Astrocyte (in vitro differentiated cells and primary cell): Measurements from ENCODE around the gene SLC4A1. TPM values are rescaled to one million over a fixed set of nuclear protein-coding genes. Genes with fewer than 3 reads are reported as not detected.

Source experiments
- DNase-seq: peaks from one replicate; pipeline ENCODE4 v3.0.0-alpha.2; 2010; ENCODE audit warnings: low read depth
- FAIRE-seq: peaks from 2 replicates; lab custom pipeline; 2011; peaks lifted over from hg19 to GRCh38; lab: Jason Lieb, UNC
- H2AFZ ChIP-seq: 2 replicates; pipeline ENCODE4 v1.6.0; 2012; ENCODE audit warnings: low read depth, low read length, inconsistent platforms
- H3K27ac ChIP-seq: 2 replicates; pipeline ENCODE4 v1.5.1; 2011; ENCODE audit warnings: low read depth, low read length, inconsistent platforms
- H3K27me3 ChIP-seq: 2 replicates; pipeline ENCODE4 v1.6.0; 2011; ENCODE audit warnings: low read length, inconsistent platforms; ENCODE audit not compliant: insufficient read depth
- H3K36me3 ChIP-seq: 2 replicates; pipeline ENCODE4 v1.5.1; 2011; ENCODE audit warnings: low read length, inconsistent platforms; ENCODE audit not compliant: insufficient read depth
- H3K4me1 ChIP-seq: 2 replicates; pipeline ENCODE4 v1.5.1; 2011; ENCODE audit warnings: low read length, inconsistent platforms; ENCODE audit not compliant: insufficient read depth
- H3K4me2 ChIP-seq: 2 replicates; pipeline ENCODE4 v1.6.0; 2012; ENCODE audit warnings: low read length, inconsistent platforms
- H3K4me3 ChIP-seq: 2 replicates; pipeline ENCODE4 v1.5.1; 2011; ENCODE audit warnings: low read depth, mild to moderate bottlenecking, low read length, inconsistent platforms; ENCODE audit not compliant: insufficient read depth
- H3K79me2 ChIP-seq: 2 replicates; pipeline ENCODE4 v1.6.0; 2012; ENCODE audit warnings: mild to moderate bottlenecking, low read length, inconsistent platforms; ENCODE audit not compliant: insufficient read depth
- H3K9ac ChIP-seq: 2 replicates; pipeline ENCODE4 v1.6.0; 2012; ENCODE audit warnings: mild to moderate bottlenecking, low read length, inconsistent platforms
- H3K9me3 ChIP-seq: 2 replicates; pipeline ENCODE4 v1.5.1; 2012; ENCODE audit warnings: low read depth, mild to moderate bottlenecking, low read length, inconsistent platforms; ENCODE audit not compliant: insufficient read depth
- H4K20me1 ChIP-seq: 2 replicates; pipeline ENCODE4 v1.6.0; 2012; ENCODE audit warnings: low read length, inconsistent platforms; ENCODE audit not compliant: insufficient read depth
- H3K27ac Mint-ChIP-seq: one replicate; pipeline ENCODE4 v1.8.0; 2021; ENCODE audit warnings: mild to moderate bottlenecking, mixed read lengths; ENCODE audit not compliant: unreplicated experiment
- H3K27me3 Mint-ChIP-seq: one replicate; pipeline ENCODE4 v1.8.0; 2021; ENCODE audit warnings: low read depth, mixed read lengths; ENCODE audit not compliant: unreplicated experiment
- H3K36me3 Mint-ChIP-seq: one replicate; pipeline ENCODE4 v1.8.0; 2021; ENCODE audit warnings: low read depth, mixed read lengths; ENCODE audit not compliant: unreplicated experiment
- H3K4me1 Mint-ChIP-seq: one replicate; pipeline ENCODE4 v1.8.0; 2021; ENCODE audit warnings: low read depth, mixed read lengths; ENCODE audit not compliant: unreplicated experiment
- H3K4me3 Mint-ChIP-seq: one replicate; pipeline ENCODE4 v1.8.0; 2021; ENCODE audit warnings: mild to moderate bottlenecking, moderate library complexity, mixed read lengths; ENCODE audit not compliant: unreplicated experiment
- H3K9me3 Mint-ChIP-seq: one replicate; pipeline ENCODE4 v1.8.0; 2021; ENCODE audit warnings: mild to moderate bottlenecking, mixed read lengths; ENCODE audit not compliant: unreplicated experiment
- EZH2 ChIP-seq: IDR thresholded peaks from 2 replicates; pipeline ENCODE4 v1.6.1; 2012; ENCODE audit warnings: mild to moderate bottlenecking, low read length, inconsistent platforms; ENCODE audit not compliant: insufficient read depth
- total RNA-seq: library from RNA; stranded (reverse); gene quantifications from 2 replicates; pipeline ENCODE4 v1.2.1, GENCODE V29; 2021
- TF ChIP-seq, protein P1 (sequence below): IDR thresholded peaks from 2 replicates; pipeline ENCODE4 v1.5.1; 2011; ENCODE audit warnings: low read depth, mild to moderate bottlenecking, inconsistent platforms, low read length, moderate library complexity; ENCODE audit not compliant: insufficient read depth

The SLC4A1 gene
- total RNA-seq, 1 donor from 2014 or later, result not detected

DNA sequence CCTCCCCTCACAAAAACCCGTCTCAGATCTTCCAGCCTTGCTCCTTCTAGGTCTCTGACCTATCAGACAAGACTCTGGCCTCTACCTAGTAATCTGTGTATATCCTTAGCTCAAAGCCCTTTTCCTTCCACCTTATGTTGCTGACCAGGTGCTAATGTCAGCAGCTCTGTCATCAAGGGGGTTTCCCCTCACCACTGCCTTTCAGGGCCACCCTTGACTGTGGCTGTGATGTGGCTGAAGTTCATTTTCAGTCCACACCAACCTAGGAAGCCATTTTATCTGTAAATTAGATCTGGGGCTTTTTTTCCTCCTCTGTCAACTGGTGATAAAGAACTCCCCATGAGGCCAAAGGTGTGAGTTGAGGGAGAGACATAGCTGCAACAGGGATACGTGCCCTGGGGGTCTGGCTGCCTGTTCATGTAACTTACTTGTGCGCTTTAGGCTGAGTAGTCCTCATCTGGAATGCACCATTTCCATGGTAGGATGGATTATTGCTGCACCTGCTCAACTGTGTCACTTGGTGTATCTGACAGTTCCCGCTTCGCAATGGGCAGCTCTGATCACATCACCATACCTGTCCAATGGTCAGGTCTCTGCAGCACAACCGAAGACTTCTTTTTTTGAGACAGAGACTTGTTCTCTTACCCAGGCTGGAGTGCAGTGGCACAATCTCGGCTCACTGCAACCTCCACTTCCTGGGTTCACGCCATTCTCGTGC, 25.7 kb upstream of the SLC4A1 start:
- Histone ChIP-seq H3K36me3 (no peaks in the 10 kb centered on the region), H3K9ac (no peak overlapping the region), H3K4me3 (no peak overlapping the region), H2AFZ (no peak overlapping the region), H4K20me1 (no peaks in the 10 kb centered on the region), H3K9me3 (no peaks in the 10 kb centered on the region), H3K79me2 (no peaks in the 10 kb centered on the region), H3K27ac (no peak overlapping the region), H3K4me2 (no peak overlapping the region), H3K27me3 (peaks cover 14% of the 10 kb centered on the region), H3K4me1 (no peaks in the 10 kb centered on the region)
- TF ChIP-seq, protein P1, sequence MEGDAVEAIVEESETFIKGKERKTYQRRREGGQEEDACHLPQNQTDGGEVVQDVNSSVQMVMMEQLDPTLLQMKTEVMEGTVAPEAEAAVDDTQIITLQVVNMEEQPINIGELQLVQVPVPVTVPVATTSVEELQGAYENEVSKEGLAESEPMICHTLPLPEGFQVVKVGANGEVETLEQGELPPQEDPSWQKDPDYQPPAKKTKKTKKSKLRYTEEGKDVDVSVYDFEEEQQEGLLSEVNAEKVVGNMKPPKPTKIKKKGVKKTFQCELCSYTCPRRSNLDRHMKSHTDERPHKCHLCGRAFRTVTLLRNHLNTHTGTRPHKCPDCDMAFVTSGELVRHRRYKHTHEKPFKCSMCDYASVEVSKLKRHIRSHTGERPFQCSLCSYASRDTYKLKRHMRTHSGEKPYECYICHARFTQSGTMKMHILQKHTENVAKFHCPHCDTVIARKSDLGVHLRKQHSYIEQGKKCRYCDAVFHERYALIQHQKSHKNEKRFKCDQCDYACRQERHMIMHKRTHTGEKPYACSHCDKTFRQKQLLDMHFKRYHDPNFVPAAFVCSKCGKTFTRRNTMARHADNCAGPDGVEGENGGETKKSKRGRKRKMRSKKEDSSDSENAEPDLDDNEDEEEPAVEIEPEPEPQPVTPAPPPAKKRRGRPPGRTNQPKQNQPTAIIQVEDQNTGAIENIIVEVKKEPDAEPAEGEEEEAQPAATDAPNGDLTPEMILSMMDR, result no peak
- no peak for TF ChIP-seq EZH2
- H3K27ac Mint-ChIP-seq, result no peak overlapping the region
- peaks cover 48% of the 10 kb centered on the region for H3K27me3 Mint-ChIP-seq
- no peak for FAIRE-seq
- no peak for DNase-seq
- H3K9me3 Mint-ChIP-seq, result peaks cover 3% of the 10 kb centered on the region
- no peak overlapping the region for H3K4me3 Mint-ChIP-seq
- no peaks in the 10 kb centered on the region for H3K4me1 Mint-ChIP-seq
- peaks cover 4% of the 10 kb centered on the region for H3K36me3 Mint-ChIP-seq

DNA sequence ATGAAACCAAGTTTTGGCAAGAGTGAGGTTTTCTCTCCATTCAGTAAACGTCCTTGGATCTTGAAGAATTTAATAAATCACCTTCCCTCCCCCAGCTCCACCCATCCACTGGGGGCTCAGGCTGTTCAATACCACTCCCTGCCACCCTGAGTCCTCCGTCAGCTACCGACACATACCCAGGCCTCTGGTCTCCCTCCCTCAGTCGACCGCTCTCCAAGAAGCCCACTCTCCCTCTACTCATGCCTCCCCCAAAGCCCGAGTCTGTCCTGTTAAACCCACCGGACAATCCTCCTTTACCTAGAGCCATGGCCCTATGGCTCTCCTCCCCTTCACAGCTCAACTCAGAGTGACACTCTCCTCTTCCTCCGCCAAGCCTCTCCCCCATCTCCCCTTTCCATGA, 19.7 kb upstream of the SLC4A1 start:
- no peaks in the 10 kb centered on the region for H3K9me3 Mint-ChIP-seq
- H3K36me3 Mint-ChIP-seq, result peaks cover 5% of the 10 kb centered on the region
- H3K36me3 ChIP-seq, result no peaks in the 10 kb centered on the region
- no peaks in the 10 kb centered on the region for H3K4me1 ChIP-seq
- H3K4me3 Mint-ChIP-seq, result no peak overlapping the region
- FAIRE-seq, result no peak
- H3K4me3 ChIP-seq, result no peak overlapping the region
- H3K27me3 ChIP-seq, result peaks cover 6% of the 10 kb centered on the region
- H3K9me3 ChIP-seq, result no peaks in the 10 kb centered on the region
- TF ChIP-seq, protein P1, result no peak
- no peak for TF ChIP-seq EZH2
- no peak overlapping the region for H3K27ac ChIP-seq
- H2AFZ ChIP-seq, result no peak overlapping the region
- no peak overlapping the region for H3K9ac ChIP-seq
- H3K27ac Mint-ChIP-seq, result no peak overlapping the region
- no peaks in the 10 kb centered on the region for H3K79me2 ChIP-seq
- H4K20me1 ChIP-seq, result no peaks in the 10 kb centered on the region
- no peak overlapping the region for H3K4me2 ChIP-seq
- peaks cover 43% of the 10 kb centered on the region for H3K27me3 Mint-ChIP-seq
- DNase-seq, result no peak
- H3K4me1 Mint-ChIP-seq, result no peaks in the 10 kb centered on the region

DNA sequence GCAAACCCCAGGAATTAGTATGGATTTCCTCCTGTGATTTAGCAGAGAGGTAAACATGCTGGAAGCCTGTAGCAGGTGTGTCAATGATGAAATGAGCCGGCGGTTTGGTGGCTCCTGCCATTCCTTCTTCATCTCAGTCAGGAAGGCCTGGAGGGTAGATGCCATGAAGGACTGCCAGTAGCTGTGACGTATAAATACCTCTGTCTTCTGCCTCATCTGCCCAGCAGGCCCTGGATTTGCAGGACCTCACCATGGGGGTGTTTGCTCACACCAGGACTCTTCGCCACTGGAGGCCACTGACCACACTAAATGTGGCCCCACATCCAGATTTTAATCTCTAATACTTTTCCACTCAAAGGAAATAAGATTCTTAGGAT, 16.1 kb upstream of the SLC4A1 start:
- Histone ChIP-seq H3K4me1 (peaks cover 16% of the 10 kb centered on the region), H3K27me3 (peaks cover 3% of the 10 kb centered on the region), H3K79me2 (no peaks in the 10 kb centered on the region), H3K27ac (no peak overlapping the region), H2AFZ (no peak overlapping the region), H3K9ac (no peak overlapping the region), H3K9me3 (no peaks in the 10 kb centered on the region), H3K4me3 (no peak overlapping the region), H3K36me3 (no peaks in the 10 kb centered on the region), H4K20me1 (no peaks in the 10 kb centered on the region), H3K4me2 (no peak overlapping the region)
- Mint-ChIP-seq H3K27me3 (peaks cover 33% of the 10 kb centered on the region), H3K27ac (no peak overlapping the region), H3K9me3 (no peaks in the 10 kb centered on the region), H3K4me3 (no peak overlapping the region), H3K4me1 (peaks cover 10% of the 10 kb centered on the region), H3K36me3 (peaks cover 5% of the 10 kb centered on the region)
- DNase-seq (no peak), FAIRE-seq (no peak)
- TF ChIP-seq, protein P1, result no peak
- no peak for TF ChIP-seq EZH2
